TTC549 (cell line): ENCODE results near the gene ZNF319.

Experiments
- FAIRE-seq: peaks from 2 replicates; lab custom pipeline; 2012; peaks lifted over from hg19 to GRCh38; lab: Jason Lieb, UNC

The ZNF319 gene

DNA sequence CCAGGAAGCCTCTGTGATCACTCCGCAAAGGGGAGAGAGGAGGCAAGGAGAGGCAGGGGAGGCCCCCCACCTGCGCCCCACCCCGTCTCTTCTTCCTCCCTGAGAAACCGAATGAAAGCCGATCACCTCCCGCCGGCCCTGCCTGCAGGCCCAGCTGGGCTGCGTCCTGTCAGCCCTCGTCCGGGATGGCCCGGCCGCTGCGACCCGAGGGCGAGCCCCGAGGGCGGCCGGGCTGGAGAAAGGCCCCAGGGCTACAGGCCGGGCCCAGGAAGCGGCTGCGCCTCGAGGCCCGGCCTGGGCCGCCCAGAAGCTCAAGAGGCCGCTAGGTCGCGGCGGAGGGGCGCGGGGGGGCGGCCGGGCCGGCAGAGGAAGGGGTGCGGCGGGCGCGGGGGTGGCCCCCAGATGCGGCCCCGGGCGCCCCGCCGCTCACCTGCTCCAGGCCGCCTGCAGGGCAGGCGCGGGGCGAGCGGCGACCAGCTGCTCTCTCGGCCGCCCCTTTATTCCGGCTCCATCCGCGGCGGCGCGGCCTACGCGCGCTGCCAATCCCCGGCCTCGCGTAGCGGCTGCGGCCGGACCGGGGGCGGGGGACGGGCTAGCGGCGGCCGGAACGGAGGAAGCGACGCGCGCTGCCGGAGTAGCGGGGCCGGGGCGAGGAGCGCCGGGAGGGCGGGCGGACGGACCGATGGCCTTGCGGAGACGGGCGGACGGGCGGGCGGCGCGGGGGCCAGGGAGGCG, at the start of gene ZNF319:
TSS of gene ZNF319 (minus strand) at position 702 of the 735 bp plus-strand sequence. CDS start 2,407 bp downstream, outside the sequence.
- FAIRE-seq, result no peak

DNA sequence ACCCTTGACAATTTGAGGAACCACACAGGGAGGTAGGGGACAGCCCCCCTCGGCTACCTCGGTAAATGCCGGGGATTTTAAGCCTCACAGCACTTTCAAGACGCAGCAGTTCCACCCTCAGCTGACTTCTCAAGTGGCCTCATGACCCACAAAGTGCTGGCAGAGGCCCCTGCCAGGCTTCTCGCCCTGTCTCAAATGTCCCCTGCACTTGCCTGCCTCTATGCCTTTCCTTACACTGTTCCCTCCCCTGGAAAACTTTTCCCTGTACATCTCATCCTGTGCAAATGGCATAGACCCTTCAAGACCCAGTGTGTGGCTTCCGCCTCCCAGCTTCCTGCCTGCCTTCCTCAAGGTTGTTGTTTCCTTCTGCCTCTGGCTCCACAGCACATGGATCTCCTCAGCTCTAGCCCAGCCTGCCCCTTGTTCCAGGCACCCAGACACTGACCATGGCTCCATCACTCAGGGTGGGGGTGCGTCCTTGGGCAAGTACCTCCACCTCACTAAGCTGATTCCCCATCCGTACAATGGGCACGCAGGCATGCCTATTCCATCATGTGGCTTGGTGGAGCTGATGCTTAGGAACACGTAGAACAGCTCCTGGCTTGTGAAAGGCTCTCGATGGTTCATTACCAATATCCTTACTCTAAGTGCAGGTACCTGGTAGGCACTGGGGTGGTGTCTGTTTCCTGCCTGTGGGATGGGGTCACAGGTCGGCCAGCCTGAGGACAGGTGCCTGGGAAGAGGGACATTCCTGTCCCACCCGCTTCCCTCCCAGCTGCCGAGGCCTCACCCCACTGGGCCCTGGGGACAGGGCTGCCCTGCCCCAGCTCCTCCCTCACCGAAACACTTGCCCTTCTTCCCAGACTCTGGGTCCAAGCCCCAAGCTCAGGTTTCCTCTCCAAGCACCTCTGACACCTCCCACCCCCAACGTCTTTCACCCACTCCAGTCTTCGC, 49.0 kb upstream of the ZNF319 start:
- no peak for FAIRE-seq

DNA sequence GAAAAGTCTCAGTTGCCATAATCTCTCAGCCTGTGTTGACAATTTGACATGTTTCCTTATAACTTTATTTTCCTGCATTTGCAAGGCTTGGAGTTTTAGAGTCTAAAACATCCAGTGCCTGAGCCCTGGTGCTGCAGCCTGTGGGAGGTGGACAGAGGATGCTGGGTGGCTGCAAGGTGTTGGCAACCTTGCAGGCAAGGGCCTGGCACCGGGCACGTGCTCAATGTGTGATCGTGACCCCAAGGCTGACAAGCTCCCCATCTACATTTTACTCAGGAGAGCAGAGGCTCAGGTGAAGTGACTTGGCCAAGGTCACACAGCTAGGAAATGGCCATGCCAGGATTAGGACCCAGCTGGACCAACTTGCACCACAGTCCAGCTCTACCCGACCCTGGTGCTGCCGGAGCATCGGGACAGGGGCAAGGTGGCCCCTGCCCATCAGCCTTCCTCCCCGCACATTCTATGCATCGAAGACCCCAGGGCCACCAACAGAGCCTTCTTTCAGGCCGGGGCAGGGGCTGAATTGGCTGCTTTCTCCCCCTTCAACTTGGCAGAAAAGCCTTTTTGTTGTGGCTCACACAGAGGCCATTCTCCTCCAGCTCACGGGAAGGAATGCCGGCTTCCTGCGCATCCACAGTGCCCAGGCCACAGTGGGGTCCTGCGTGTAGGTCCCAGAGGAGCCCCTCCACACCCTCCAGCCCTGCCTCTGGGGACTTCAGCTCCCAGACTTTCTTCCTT, 48.2 kb upstream of the ZNF319 start:
- FAIRE-seq, result no peak

DNA sequence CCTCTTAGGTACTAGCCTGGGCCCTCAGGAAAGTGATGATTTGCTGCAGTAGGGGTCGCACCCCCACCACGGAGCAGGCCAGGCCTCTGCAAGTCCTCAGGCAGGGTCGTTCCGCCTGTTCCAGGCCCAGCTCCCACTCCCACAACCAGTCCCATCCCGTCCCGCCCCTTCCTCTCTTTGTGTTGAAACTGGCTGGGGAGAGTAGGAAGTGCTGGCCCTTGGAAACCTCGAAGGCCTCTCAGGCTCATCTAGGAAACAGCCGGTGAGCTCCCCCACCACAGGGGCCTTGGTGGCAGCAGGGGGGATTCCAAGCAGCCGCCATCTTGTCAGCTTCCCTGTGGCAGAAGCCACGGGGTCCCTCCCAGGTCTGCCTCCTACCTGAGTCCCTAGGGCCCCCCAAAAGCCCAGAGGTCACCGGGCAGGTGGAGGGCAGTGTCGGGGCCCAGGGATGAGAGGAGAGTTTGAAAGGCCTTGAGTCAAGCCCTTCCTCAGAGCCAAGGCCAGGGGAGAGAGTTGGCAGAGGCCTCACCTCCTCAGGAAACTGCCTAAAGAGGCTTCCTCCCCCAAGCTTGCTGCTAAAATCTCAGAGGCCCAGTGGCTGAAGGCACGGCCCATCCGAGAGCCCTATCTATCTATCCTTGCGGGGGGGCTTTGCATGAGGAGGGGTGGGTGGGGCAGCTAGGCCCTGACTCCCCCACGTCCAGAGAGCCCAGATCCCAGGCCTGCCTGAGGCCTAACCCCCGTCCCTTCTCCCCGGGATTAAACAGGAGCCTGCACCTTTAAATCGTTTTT, 47.3 kb upstream of the ZNF319 start:
- FAIRE-seq, result no peak

DNA sequence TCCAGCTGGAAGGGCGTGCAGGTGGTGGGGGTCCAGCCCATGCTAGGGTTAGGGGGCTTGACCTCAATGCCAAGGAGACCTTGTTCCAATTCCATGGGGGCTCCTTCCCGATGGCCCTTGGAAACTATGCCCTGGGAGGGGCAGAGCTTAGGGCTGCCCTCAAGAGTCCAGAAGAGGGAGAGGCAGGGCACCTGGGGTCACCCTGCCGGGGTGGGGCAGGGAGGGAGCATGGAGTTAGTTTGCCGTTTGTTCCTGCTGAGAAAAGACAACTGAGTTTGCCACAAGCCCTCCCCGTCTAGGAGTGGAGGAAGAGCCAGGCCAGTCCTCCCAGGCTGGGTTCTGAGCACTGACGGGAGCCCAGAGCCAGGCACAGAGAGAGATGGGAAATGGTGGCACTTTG, 46.5 kb upstream of the ZNF319 start:
- FAIRE-seq, result no peak

DNA sequence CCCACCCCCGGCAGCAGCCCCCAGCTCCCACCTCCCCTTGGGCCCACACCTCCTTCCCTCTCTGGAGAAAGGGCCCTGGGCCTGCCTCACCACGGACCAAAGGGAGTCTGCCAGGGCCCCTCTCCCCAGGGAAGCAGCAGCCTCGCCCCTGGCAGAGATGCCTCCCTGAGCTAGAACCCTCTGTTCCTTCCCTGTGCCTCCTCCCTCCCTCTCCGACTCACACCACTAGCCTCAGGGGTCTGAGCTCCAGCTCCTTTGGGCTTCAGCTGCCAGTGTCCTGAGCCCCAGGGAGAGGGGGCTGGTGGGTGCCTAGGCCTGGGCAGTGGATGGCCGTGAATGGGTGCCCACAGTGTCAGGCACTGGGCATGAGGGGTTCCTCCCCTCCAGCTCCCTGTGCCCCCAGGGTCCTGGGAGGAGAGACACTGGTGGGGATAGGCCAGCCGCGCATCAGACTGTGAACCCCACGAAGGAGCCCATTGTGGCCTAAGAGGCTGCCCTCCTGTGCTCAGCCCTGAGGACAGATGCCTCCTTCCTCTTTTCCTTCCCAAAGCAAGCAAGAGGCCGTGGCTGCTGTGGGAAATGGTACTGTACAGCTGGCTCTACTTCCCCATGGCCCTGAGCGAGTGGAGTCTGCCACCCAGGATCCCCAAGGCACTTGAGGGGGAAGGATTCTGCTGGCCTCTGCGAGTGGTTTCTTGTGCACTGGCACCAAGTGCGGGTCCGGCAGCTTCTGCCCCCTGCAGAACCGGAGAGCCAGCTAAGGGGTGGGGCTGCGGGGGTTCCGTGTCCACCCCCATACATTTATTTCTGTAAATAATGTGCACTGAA, 45.8 kb upstream of the ZNF319 start:
- FAIRE-seq, result no peak

DNA sequence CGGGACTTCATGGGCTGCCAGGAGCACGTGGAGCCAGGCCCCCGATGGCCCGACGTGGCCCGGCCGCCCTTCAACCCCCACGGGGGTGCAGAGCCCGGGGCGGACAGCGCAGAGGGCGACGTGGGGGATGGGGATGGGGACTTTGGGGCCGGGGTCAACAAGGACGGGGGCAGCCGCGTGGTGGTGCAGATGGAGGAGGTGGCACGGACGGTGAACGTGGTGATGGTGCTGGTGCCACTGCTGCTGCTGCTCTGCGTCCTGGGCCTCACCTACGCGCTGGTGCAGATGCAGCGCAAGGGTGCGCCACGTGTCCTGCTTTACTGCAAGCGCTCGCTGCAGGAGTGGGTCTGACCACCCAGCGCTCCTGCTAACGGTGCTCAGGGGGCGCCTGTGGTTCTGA, 44.6 kb upstream of the ZNF319 start:
- FAIRE-seq, result no peak

DNA sequence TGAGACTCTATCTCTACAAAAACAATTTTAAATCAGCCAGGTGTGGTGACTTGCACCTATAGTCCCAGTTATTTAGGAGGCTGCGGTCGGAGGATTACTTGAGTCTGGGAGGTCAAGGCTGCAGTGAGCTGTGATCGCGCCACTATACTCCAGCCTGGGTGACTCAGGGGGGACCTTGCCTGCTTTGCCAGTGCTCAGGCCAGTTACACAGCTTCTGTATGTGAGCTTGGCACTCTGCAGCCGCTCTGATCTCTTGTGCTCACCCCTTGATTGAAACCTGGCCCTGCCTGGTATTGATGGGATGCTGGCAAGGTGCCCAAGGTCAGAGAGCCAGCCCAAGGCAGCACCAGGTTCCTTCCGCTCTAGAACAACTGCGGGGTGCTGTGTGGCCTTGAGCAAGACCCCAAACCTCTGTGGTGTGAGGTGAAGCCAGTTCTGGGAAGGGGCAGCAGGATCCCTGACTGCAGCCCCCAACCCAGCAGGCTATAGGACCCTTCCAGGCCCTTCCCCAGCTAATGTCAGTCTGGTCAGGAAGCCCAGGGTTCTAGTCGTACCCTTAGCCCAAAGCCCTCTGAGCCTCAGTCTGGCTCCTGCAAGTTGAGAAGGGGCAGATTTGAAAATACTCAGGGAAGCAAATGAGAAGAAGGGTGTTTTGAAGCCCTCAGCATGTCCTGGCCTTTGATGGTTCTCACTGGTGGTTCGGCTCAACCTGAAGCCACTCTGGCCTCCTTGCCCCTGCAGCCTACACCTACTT, 44.0 kb upstream of the ZNF319 start:
- no peak for FAIRE-seq

DNA sequence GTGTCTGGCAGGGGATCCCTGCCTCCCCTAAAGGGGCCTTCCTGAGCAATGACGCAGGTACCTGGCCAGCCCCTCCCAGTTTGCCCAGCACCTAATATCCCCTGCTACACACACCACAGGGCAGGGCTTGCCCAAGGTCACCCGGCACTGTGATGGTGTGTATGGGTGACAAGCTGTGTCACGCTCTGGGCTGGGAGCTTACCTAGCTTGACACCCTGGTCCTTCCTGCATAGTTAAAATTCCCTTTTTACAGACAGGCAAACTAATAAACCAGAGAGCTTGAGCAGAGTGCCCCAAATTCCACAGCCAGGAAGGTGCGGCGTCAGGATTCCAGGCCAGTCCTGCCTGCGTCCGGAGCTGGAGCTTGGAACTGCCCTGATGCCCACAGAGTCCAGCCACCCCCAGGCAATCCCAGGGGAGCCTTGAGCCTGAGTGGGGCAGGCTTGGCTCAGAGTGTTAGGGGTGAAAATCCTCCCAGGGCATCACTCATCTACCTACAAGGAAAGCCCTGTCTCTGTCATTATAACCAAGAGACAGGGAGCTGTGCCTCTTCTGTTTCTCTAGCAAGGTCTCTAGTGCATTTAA, 43.2 kb upstream of the ZNF319 start:
- FAIRE-seq, result no peak

DNA sequence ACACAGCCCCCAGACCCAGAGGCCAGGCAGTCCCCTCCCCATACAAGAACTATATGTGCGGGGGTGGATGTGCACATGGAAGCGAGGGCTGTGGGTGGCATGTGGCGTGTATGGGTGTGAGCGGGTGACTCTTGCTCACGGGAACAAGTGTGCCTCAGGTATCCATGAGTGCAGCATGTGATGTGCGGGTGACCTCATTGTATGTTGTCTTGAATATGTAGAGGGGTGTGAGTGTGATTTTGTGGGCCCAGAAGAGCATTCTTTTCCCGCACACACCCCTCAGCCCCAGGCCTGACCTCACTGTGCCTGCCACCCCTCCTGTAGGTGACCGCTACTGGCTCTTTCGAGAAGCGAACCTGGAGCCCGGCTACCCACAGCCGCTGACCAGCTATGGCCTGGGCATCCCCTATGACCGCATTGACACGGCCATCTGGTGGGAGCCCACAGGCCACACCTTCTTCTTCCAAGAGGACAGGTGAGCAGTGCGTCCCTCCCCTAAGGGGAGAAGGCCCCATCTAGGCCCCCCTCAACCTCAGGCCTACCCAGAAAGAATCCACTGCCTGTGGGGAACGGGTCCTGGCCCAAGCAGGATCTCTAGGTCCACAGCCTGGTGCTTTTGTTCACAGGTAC, 42.5 kb upstream of the ZNF319 start:
- no peak for FAIRE-seq

DNA sequence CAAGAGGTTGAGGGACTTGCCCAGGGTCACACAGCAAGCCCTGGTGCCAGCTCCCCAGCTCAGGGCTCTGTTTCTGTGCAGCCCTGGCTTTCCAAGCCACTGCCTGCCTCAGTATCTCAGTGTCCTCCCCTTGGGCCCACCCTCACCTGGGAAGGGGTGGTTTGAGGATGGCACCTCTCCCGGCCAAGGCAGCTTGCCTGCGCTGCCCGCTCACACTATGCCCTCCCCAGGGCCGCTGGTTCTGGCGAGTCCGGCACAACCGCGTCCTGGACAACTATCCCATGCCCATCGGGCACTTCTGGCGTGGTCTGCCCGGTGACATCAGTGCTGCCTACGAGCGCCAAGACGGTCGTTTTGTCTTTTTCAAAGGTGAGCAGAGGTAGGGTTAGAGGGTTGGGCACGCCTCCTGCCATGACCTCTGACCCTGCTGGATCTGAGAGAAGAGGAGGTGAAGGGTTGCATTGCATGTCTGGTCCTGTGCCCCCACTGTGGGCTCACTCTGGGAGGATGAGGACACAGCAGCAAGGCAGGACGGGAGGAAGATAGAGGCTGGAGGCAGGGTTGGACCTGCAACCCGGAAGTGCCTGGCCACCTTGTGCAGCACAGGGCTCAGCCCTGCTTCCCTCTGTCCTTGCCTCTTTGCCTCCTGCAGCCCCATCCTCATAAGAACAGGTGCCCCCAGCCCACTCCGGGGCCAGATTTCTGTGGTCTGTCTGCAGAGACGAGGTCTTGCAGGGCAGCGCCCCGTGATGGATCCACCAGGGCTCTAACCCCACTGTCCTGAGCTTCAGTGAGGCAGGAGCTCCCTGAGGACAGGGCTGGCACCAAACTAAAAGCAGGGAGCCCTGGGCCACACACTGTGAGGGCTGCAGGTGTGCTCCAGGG, 41.8 kb upstream of the ZNF319 start:
- no peak for FAIRE-seq

DNA sequence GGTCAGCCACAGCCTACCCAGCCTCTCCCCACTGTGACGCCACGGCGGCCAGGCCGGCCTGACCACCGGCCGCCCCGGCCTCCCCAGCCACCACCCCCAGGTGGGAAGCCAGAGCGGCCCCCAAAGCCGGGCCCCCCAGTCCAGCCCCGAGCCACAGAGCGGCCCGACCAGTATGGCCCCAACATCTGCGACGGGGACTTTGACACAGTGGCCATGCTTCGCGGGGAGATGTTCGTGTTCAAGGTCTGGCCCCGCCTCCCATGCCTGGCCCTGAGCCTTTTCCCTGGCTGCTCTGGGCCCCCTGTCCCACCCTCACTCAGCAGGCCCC, 41.1 kb upstream of the ZNF319 start:
- FAIRE-seq, result no peak

DNA sequence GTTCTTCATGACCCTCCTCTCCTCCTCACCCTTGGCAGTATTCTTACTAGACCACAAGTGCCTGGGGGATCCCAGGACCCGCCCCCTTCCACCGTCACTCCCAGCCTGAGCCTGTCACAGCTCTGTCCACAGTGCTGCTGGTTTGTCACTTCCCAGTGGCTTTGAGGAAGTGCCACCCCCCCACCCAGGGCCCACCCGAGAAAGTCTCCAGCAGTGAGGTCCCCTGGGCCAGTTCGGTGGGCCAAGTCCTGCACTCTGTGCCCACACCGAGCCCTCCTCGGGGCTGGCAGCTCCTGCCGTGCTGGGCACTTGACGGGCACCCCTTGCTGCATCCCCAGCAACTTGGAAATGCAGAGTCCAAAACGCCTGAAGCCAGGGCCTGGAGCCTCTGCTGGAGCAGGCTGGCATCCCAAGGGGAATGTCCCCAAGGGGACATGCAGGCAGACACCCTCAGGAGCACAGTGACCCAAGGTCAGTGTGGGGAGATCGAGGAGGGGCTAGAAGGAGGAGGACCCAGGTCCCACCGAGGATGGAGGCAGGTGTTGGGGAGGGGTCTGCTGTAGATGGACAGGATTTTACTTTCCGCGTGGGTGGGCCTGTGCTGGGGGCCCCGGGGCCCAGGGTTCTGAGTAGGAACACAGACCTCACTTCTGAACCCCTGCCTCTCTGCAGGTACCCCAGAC, 40.6 kb upstream of the ZNF319 start:
- no peak for FAIRE-seq

DNA sequence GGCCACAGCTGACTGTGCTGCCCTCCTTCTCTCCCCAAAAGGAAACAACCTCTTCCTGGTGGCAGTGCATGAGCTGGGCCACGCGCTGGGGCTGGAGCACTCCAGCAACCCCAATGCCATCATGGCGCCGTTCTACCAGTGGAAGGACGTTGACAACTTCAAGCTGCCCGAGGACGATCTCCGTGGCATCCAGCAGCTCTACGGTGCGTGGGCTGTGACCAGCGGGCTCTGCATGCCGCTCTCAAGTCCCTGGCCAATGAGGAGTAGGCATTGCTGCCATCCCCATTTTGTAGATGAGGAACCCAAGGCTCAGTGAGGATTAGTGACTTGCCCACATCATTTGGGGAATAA, 40.0 kb upstream of the ZNF319 start:
- no peak for FAIRE-seq

DNA sequence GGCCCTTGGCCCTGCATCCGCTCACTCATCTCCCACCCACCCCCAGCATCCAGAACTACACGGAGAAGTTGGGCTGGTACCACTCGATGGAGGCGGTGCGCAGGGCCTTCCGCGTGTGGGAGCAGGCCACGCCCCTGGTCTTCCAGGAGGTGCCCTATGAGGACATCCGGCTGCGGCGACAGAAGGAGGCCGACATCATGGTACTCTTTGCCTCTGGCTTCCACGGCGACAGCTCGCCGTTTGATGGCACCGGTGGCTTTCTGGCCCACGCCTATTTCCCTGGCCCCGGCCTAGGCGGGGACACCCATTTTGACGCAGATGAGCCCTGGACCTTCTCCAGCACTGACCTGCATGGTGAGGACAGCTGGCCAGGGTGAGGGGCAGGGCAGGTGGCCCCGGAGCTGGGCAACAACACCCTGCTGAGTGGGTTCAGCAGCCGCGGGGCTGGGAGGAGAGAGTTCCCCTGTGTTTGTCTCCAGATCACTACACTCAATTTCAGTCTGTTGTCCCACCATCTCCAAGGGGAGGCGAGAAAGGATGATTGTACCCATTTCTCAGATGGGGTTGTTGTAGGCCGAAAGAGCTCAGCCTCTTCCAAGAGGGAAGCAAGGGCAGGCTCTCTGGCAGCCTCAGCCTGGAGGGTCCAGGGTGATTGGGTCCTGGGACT, 39.5 kb upstream of the ZNF319 start:
- FAIRE-seq, result no peak

DNA sequence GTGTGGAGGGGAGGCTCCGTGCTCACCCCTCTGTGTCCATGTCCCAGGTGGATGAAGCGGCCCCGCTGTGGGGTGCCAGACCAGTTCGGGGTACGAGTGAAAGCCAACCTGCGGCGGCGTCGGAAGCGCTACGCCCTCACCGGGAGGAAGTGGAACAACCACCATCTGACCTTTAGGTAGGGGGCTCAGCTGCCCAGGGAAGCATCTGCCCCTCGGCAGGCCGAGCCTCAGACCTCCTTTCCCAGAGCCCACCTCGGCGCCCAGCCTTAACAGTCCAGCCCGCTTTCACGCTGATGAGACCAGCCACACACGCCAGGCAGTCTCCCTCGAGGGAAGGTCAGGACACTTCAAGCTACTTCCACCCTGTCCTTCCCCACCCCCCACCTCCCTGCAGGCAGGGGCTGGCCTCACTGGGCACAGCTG, 37.8 kb upstream of the ZNF319 start:
- FAIRE-seq, result no peak

DNA sequence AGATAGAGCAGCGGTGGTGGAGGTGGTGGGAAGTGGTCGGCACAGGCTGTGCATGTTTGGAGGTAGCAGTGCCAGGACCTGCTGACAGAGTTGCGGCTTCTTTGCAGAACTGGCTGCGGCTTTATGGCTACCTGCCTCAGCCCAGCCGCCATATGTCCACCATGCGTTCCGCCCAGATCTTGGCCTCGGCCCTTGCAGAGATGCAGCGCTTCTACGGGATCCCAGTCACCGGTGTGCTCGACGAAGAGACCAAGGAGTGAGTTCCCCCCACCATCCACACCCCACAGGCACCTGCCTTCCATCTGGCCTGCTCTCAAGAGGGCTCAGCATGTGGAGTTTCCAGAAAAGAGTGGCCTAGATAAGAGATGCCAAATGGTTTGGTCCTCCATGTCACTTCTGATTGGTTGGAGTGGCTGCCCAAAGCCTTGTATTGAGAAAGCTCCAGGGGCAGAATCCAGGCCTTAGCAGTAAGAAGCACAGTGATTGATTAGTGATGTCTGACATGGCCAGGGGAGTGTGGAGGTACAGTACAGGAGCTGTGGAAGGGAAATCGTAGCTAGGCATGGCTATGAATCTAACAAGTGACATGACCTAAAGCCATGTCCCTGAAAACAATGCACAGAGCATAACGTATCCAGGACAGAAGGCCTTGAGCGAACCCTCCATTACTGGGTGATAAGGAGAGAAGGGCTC, 37.0 kb upstream of the ZNF319 start:
- FAIRE-seq, result no peak
